GM18517 (cell line): ENCODE results near the gene KIAA1549.

Experiments used
- ATAC-seq: cut with Tn5 transposase; IDR thresholded peaks from one replicate; pipeline ENCODE4 v1.9.1; 2021; ENCODE audit warnings: mild to moderate bottlenecking, moderate library complexity; ENCODE audit not compliant: unreplicated experiment

The KIAA1549 gene

DNA sequence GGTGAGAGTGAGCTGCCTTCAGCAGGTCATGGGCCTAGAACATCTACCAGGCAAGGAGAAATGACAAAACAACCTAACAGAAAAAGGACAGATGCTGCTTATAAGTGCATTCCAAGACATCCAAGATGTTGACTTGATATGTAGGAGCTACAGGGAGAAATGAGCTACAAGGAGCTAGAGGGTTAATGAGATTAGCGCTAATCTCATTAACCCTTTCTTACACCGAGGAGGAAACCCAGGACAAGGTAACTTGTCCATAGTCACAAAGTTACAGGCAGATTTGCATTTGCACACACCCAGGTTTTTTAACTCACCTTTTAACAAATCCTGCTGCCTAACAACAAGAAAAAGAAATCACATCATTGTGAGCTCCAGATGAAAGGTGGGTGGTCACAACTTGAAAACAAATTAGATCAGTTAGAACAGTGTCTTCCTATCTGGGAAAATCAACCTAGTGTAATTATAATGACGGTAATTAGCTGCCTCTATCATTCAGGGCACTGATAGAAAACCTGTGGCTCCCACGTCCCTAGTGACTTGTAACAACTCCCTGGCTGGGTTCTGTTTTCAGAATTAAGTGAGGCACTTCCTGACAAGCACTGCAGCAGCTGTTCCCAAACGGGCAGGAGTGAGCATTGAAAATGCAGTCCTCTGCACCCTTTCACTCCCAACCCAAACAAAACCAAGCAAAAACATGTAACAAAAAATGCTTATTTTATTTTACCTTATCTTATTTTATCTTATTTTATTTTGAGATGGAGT lies 5.7 kb downstream of the KIAA1549 start:
- no peak for ATAC-seq

- ATAC-seq: no peak
Observed at GRCh38 chr7:138974675-138975292, 6.4 kb downstream of the KIAA1549 start.

GRCh38 chr7:138974103-138974502 lies 7.1 kb downstream of the KIAA1549 start:
- ATAC-seq: no peak

DNA sequence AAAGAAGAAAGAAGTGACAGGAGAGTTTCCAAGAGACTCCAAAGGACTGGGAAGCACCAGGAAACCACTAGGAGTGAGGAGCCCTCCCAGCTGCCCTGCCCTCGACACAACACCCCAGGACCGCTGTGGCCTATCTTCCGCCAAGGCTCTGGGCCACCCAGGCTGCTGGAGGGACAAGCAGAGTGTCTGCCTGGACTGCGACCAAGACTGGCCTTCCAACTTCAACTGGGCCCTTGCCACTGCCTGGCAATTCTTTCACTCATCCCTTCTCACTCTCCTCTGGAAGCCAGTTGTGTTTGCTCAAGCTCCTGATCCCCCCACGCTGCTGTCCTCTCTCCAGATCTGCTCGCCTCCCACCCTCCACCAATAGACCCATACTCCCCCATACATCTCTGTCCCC lies 10.2 kb downstream of the KIAA1549 start:
- ATAC-seq: no peak

GRCh38 chr7:138970446-138970845 lies 10.7 kb downstream of the KIAA1549 start:
- no peak for ATAC-seq

- ATAC-seq: no peak
Observed at GRCh38 chr7:138967159-138967558, 14.0 kb downstream of the KIAA1549 start.

- no peak for ATAC-seq
Observed at GRCh38 chr7:138964624-138965436, 16.4 kb downstream of the KIAA1549 start.

DNA sequence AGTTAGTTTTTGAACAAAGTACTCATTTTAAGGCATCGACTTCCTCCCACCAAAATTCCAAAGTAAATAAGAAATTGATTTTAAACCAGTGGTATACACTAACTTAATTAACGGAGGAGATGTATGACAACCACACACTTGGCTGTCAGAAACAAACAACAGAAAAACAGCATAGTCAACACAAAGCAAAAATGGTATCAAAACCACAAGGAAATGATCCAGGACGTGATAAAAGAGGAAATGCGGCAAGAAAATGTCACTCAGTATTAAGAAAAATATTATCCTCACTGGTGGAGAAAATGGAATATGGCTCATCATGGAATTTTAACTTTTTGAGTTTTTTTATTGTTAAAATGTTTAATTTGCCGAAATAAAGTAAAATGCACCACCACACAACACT lies 17.5 kb downstream of the KIAA1549 start:
- no peak for ATAC-seq

DNA sequence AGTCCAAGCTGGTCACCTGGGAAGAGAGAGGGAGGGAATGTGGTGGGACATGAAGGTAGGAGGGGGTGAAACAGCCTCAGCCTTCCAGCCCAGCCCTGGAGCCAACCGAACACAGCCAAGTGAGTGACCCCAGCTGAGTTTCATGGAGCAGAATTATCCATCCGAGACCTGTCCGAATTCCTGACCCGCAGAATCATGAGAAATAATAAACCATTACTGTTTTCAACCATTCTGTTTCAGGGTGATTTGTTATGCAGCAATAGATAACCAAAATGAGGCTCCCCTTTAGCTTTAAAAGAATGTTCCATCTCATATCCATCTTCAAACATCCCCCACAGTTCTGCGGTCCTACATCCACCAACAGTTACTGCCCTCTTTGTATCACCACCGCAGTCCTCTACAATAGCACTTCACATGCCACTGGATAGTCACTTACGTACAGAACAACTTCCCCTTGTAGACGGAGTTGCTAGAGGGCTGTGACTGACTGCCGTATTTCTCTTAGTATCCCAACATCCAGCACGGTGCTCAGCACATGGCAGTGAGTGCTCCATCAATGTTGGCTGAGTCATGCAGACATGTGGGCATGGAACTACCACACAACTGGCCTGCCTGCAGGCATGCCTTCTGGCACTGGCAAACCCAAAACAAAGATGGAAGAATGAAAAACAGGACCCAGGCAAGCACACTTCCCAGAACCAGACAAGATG lies 18.5 kb downstream of the KIAA1549 start:
- no peak for ATAC-seq

DNA sequence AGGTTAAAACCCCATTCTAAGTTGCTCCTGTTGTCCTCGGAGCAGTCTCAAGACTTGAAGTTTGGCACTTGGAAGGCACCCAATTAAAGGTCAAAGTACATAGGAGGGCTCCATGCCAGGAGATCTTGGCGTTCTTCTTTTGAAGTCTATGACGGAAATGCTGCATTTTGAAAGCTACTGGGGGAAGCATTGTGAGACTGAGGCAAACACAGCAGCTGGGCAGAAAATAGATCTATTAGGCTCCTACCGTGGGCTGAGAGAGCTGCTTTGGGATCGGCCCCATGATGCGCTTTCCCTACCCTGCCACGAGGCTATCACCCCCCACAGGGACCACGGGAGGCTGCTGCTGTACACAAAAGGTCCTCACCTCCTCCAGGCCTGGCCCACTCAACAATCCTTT lies 20.0 kb downstream of the KIAA1549 start:
- ATAC-seq: no peak

GRCh38 chr7:138958391-138958956 lies 22.7 kb downstream of the KIAA1549 start:
- no peak for ATAC-seq

- ATAC-seq: no peak
Observed at GRCh38 chr7:138957753-138958390, 23.3 kb downstream of the KIAA1549 start.

GRCh38 chr7:138957217-138957616 lies 24.0 kb downstream of the KIAA1549 start:
- ATAC-seq: no peak

GRCh38 chr7:138954545-138955475 lies 26.4 kb downstream of the KIAA1549 start:
- ATAC-seq: no peak

DNA sequence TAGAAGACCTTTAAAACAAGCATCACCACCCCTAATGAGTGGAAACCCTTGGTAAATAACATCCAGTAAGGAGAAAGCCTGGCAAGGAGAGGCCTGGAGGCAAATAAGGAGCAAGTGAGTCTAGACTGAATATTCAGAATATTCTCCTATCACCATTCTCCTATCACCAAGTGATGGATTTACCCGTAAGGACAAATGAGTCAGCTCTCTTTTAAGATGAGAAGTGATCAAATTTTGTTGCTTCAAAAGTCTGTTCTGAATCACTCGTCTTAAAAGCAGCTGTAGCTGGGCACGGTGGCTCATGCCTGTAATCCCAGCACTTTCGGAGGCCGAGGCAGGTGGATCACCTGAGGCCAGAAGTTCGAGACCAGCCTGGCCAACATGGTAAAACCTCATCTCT lies 28.4 kb downstream of the KIAA1549 start:
- no peak for ATAC-seq

- no peak for ATAC-seq
Observed at GRCh38 chr7:138951953-138952352, 29.2 kb downstream of the KIAA1549 start.

DNA sequence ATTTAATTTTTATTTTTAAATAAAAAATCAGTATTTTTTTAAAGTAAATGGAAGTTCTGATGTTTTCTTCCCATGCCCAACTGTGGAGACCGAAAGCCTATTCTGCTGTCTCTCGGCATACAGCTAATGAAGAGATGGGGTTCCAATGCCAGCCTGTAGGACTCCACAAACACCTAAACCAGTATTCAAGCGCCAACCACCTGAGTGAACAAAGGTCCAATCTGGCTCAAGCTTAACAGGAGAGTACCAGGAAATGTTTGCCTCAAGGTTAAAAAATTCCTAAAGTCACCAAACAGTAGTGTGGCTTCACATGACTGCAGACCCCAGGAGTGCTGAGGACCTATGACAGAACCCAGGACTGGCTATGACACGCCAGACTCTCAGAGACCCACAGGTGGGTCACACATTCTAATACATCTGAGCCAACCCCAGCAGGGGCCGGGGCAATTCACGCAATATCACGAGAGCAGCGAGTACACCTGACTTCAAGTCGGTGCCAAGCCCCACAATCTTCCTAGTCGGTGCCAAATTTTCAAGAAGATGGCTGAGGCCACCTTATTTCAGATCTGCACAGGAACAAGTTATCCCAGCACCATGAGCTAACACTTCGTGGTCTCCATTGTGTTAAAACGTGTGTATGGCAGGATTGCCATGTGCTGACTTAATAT lies 31.6 kb downstream of the KIAA1549 start:
- no peak for ATAC-seq

DNA sequence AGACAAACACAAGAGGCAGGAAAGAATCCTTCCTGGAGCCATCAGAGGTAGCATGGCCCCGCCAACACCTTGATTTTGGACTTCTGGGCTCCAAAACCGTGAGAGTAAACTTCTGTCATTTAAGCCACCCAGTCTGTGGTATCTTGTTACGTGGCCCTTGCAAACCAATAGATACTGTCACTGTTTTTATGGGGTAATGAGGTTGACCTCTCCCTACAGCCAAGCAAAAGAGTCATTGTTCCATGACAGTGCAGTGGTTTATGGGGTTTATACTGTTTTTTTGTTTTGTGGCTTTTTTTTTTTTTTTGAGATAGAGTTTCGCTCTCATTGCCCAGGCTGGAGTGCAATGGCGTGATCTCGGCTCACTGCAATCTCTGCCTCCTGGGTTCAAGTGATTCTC lies 32.8 kb downstream of the KIAA1549 start:
- no peak for ATAC-seq

DNA sequence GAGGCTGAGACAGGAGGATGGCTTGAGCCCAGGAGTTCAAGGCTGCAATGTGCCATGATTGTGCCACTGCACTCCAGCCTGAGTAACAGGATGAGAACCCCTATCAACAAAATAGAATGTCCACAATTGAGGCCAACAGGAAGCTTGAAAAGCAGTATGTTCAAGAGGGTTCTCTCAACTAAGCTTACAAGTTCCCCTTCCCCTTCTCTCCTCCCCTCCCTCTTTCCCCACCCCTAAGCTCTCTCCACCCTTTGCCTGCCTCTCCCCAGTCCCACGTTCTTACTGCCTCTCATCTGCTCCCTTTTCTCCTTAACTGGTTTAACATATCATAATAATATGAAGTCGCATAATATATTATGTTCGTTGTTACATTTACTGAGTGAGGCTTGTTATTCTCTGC lies 35.4 kb downstream of the KIAA1549 start:
- no peak for ATAC-seq
